Brain pericyte (primary cell): ENCODE results near the gene MYO1B.

Experiments
- DNase-seq: peaks from one replicate; pipeline ENCODE4 v3.0.0-alpha.2; 2012; ENCODE audit warnings: low read depth, low spot score

Gene MYO1B

GRCh38 chr2:191459158-191459557 is 214.0 kb downstream of the MYO1B start:
- DNase-seq: no peak

GRCh38 chr2:191462370-191462769 is 217.2 kb downstream of the MYO1B start:
- no peak for DNase-seq

DNA sequence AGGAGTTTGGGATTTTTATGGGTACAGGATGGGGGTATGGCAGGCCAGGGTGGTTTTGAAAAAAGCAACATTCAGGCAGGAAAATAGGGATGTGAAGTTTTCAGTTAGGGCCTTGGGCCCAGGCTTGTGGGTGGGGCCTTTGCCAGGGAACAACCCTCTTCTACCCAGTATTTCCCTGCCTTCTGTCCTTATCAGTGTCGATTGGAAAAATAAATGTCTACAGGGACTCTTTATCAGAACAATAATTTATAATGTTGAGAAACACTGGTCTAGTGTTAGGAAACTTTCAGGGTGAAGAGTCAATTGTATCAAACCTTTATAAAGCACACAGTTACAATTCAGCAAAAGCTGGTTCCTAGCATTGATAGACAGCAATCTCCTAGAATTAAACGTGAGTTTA is 218.6 kb downstream of the MYO1B start:
- DNase-seq: no peak

GRCh38 chr2:191465766-191466420 is 220.7 kb downstream of the MYO1B start:
- no peak for DNase-seq

DNA sequence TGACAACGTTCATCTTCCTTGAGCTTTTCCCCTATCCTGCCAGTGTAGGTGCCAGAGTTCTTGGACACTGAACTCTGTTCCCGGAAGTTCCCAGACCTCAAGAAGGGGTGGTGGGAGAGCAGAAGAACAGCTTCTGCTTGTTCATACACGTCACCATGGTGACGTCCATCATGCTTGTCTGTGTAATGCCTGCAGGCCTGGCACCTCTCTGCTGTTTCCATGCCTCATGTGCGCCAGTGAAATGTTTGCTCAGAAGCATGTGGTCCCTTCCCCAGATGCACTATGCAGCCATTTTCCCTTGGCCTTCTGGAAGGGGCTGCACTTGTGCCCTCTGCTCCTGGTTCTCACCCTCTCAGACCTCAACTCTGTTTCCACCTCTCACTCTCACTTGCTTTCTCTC is 221.9 kb downstream of the MYO1B start:
- no peak for DNase-seq

DNA sequence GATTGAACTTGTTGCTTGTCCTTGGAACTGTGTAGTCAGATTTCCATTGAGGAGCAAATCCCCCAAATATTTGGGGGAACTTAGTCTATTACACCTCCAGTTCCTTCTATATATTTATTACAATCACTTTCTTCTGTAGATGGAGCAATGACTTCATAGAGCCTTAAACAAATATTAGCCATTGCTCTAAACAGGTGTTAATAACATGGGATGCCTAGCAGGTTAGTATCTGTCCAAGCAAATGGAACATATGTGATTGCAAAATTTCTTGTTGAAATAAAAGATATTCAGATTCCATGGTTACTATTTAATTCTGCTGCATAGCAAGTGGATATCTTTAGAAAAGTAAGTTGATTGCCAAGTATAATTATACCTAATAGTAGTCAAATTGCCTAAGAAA is 225.1 kb downstream of the MYO1B start:
- DNase-seq: no peak

GRCh38 chr2:191474464-191474863 is 229.3 kb downstream of the MYO1B start:
- DNase-seq: no peak
